Thoracic aorta (tissue), 2 donors: ENCODE results near the gene TRMT13. TPM values are rescaled to one million over a fixed set of nuclear protein-coding genes. Genes with fewer than 3 reads are reported as not detected.
"Not testable (repeated sequence)": the region's sequence is repeated elsewhere in the genome, so short reads cannot be mapped to it uniquely, and the experiment has no call there.

Experiments
- ATAC-seq: fragments of 150-250 bp; one replicate; pipeline ENCODE4 v1.8.0; 2017; ENCODE audit warnings: low read depth; ENCODE audit not compliant: insufficient number of reproducible peaks, low FRiP score
- DNase-seq: peaks from one replicate; pipeline ENCODE4 v3.0.0-alpha.2; 2020; ENCODE audit warnings: low spot score
- H3K27ac ChIP-seq, 2 donors: fragments of 200-600 bp; sonication (generic); 1 replicate in 1 of 2; 2 replicates in 1 of 2; pipeline ENCODE4 v1.5.1; 2016; ENCODE audit warnings: mild to moderate bottlenecking in 2 of 2, moderate library complexity in 2 of 2
- H3K27me3 ChIP-seq: fragments of 200-600 bp; sonication (generic); replicated peaks from 2 replicates; pipeline ENCODE4 v1.6.0; 2016; ENCODE audit warnings: mild to moderate bottlenecking; ENCODE audit not compliant: insufficient read depth
- H3K36me3 ChIP-seq: fragments of 200-600 bp; sonication (generic); one replicate; pipeline ENCODE4 v1.5.1; 2016
- H3K4me1 ChIP-seq, 2 donors: fragments of 200-600 bp; sonication (generic); 1 replicate in 1 of 2; 2 replicates in 1 of 2; pipeline versions ENCODE4 v1.5.1 to v1.6.0; 2016; ENCODE audit warnings: low read depth in 2 of 2, mild to moderate bottlenecking in 1 of 2; ENCODE audit not compliant: control insufficient read depth in 1 of 2
- H3K4me3 ChIP-seq: fragments of 200-600 bp; sonication (generic); 2 replicates; pipeline ENCODE4 v1.5.1; 2016; ENCODE audit warnings: mild to moderate bottlenecking
- H3K9me3 ChIP-seq: fragments of 200-600 bp; sonication (generic); 2 replicates; pipeline ENCODE4 v1.5.1; 2016
- CTCF ChIP-seq: fragments of 200-600 bp; sonication (generic); IDR thresholded peaks from one replicate; pipeline ENCODE4 v1.5.1; 2019; ENCODE audit warnings: antibody characterized with exemption
- total RNA-seq, 2 donors: library from RNA; depleted of rRNA; stranded (reverse); fragments of >200 nt; gene quantifications; one replicate each; pipeline versions ENCODE4 v1.1.0 to v1.2.3, GENCODE V29; 2016

Gene TRMT13
- total RNA-seq, 2 donors from 2014 or later = 11.4 to 11.7 TPM

GRCh38 chr1:100187912-100188311, 54.9 kb downstream of the TRMT13 start:
- no peak for TF ChIP-seq CTCF
- H3K4me3 ChIP-seq = no peak overlapping the region
- no peaks in the 10 kb centered on the region for H3K9me3 ChIP-seq
- DNase-seq (no peak), ATAC-seq (no peak)
- no peaks in the 10 kb centered on the region for H3K36me3 ChIP-seq
- no peaks in the 10 kb centered on the region for H3K27me3 ChIP-seq
- no peak overlapping the region for H3K27ac ChIP-seq
- no peaks in the 10 kb centered on the region for H3K4me1 ChIP-seq

- DNase-seq = no peak
- no peaks in the 10 kb centered on the region for H3K9me3 ChIP-seq
- ATAC-seq = no peak
- H3K27me3 ChIP-seq = no peaks in the 10 kb centered on the region
- no peaks in the 10 kb centered on the region for H3K4me1 ChIP-seq
- H3K4me3 ChIP-seq = no peak overlapping the region
- H3K27ac ChIP-seq = no peak overlapping the region
- no peaks in the 10 kb centered on the region for H3K36me3 ChIP-seq
- TF ChIP-seq CTCF = no peak
These were observed 55.7 kb downstream of the TRMT13 start for GRCh38 chr1:100188617-100189016.

GRCh38 chr1:100198596-100198995, 65.6 kb downstream of the TRMT13 start:
- DNase-seq (no peak), ATAC-seq (no peak)
- H3K4me1 ChIP-seq = no peaks in the 10 kb centered on the region
- no peaks in the 10 kb centered on the region for H3K9me3 ChIP-seq
- TF ChIP-seq CTCF = no peak
- no peaks in the 10 kb centered on the region for H3K27me3 ChIP-seq
- no peak overlapping the region for H3K4me3 ChIP-seq
- peaks cover 47% of the 10 kb centered on the region for H3K36me3 ChIP-seq
- H3K27ac ChIP-seq = no peak overlapping the region

- H3K27me3 ChIP-seq, H3K9me3 ChIP-seq, ATAC-seq, H3K4me1 ChIP-seq, H3K27ac ChIP-seq, DNase-seq, H3K4me3 ChIP-seq: not testable (repeated sequence)
- H3K36me3 ChIP-seq = peaks cover 55% of the 10 kb centered on the region
These were observed 67.1 kb downstream of the TRMT13 start for GRCh38 chr1:100200060-100200459.

Other genes with a start within 250 kb of the TRMT13 start
- gene SLC35A3, start 163.2 kb upstream of the TRMT13 start, total RNA-seq = 10 to 100 TPM; 23.2 to 32.0 TPM
- 1 to 10 TPM; 2.4 to 3.2 TPM for gene SASS6, start 233 bp upstream of the TRMT13 start, total RNA-seq
- gene LRRC39, start 45.1 kb downstream of the TRMT13 start, total RNA-seq = 1 to 10 TPM; 2.3 to 2.4 TPM
- gene DBT, start 116.7 kb downstream of the TRMT13 start, total RNA-seq = 1 to 10 TPM; 5.3 to 7.7 TPM
- 10 to 100 TPM; 15.4 to 23.8 TPM for gene RTCA, start 133.1 kb downstream of the TRMT13 start, total RNA-seq
- 10 to 100 TPM; 10.6 to 11.3 TPM for gene CDC14A, start 219.3 kb downstream of the TRMT13 start, total RNA-seq